HG03097 (cell line): Measurements from ENCODE around the gene FAM78A.

Experiments
- ATAC-seq: cut with Tn5 transposase; IDR thresholded peaks from one replicate; pipeline ENCODE4 v1.9.1; 2021; ENCODE audit not compliant: unreplicated experiment, low FRiP score

FAM78A gene

GRCh38 chr9:131276094-131276888 lies at the start of gene FAM78A:
Gene FAM78A, minus strand, starts transcription at chr9:131276510. Its CDS starts 331 bp downstream, at chr9:131276179.
- ATAC-seq = no peak

GRCh38 chr9:131324736-131325679 lies 48.7 kb upstream of the FAM78A start:
- ATAC-seq = no peak

DNA sequence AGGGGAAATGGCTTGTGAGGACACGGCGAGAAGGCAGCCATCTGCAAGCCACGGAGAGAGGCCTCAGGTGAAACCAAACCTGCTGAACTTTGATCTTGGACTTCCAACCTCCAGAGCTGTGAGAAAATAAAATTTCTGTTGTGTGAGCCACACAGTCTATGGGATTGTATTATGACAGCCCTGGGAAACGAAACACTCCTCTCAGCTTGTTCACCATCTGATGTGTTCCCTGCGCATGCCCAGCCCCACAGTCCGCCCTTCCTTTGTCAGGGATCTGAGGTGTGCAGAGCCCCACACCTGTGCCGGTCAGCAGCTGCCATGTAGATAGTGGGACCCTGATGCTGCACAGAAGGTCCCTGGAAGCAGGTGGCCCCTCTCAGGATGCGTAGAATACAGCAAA lies 47.3 kb upstream of the FAM78A start:
- ATAC-seq = no peak

DNA sequence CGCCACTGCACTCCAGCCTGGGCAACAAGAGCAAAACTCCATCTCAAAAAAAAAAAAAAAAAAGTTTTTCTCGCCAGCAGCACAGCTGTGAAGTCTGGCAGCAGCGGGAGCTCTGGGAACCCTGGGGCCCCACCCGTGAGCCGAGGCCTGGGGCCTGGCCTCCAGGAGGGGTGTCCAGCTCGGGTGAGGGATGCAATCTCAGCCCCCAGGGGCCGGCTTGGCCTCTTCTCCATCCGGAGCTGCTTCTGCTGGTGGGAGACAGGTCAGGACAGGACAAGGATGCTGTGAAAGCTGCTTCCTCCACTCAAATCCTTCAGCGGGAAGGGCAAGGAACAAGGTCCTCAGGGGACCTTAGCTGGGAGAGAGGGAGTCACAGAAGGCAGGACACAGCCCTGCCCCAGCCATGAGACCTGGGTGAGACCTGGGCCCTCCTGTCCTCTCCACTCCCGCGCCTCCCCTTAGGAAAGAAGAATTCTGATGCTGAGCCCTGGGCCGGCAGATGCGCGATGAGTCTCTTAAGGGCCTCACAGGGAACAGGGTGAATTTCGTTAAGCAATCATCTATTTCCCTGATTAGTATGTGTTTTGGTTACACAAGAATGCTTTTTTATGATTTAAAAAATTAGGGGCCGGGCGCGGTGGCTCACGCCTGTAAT lies 43.8 kb upstream of the FAM78A start:
- ATAC-seq = no peak

GRCh38 chr9:131319486-131319885 lies 43.2 kb upstream of the FAM78A start:
- ATAC-seq = no peak

DNA sequence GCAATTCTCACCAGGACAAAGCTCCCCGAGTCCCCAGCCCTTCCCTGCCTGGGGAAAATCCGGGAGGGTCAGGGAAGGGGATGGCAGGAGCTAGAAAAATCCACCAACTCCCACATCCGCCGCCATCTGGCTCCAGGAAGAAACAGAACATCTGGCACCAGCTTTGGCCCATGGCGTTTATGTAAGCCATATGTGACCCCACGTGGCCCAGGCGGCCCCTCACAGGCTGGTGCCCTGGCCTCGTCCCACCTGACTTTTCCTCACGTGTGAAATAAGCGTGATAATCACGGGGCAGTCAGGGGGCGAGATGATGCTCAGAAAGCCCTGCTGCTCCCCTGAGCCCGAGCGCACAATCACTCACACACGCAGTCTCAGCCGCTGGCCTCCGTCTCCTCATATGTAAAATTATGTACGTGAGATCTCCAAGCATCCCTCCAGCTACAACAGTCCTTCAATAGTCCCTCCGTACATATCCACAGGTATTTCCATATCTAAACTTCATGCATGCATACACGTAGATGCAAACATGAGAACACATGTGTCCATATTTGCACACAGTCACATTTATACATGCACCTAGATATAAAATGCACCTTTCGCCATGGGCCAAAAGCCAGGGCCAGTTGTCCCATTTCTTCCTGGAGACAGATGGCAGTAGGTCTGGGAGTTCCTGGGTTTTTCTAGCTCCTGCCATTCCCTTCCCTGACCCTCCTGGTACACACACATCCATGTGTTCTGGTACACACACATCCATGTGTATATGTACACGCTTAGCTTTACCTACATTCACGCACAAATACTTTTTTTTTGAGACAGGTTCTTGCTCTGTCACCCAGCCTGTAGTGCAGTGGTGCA lies 42.1 kb upstream of the FAM78A start:
- no peak for ATAC-seq

- no peak for ATAC-seq
These were observed 36.8 kb upstream of the FAM78A start for GRCh38 chr9:131312822-131313770.

DNA sequence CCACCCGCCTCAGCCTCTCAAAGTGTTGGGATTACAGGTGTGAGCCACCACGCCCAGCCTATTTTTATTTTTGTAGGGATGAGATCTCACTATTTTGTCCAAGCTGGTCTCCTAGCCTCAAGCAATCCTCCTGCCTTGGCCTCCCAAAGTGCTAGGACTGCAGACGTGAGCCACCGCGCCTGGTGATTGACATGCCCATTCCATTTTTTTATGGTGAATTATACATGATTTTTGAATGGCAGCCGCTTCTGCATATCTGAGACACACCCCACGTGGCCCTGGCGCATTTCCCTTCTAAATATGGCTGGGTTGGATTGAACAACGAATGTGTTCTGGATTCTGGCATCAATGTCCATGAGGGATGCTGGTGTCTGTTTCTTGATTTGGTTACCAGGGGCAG lies 35.9 kb upstream of the FAM78A start:
- ATAC-seq = no peak

DNA sequence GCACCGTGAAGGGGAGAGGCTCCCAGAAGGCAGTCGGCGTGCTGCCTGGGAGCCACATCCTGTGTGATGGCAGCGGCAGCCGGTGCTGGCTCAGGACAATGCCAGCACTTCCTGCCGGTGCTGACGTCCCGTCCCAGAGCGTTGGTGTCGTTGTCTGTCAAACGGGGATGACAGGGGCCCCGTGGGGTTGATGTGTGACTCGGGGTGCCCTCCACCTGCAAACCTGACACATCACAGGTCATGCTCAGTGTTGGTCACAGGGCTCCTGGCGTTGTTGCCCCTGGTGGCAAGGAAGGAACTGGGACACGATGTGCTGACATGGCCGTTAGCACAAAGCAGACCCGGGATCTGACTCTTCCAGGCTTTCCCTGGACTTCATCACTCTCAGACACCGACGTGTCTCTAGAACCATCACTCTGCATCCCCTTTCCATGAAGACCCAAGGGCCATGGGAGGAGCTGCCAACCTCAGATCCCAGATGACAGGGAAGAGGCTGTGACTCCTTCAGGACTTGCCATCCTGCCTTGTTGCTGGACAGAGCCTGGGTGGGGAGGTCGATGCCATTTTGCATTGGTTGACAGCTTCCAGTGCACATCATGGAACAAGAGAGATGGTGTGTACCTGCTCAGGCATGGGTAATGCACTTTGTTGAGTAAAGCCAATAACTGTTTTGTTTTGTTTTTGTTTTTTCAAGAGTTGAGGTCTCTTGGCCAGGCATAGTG lies 34.7 kb upstream of the FAM78A start:
- ATAC-seq = no peak

DNA sequence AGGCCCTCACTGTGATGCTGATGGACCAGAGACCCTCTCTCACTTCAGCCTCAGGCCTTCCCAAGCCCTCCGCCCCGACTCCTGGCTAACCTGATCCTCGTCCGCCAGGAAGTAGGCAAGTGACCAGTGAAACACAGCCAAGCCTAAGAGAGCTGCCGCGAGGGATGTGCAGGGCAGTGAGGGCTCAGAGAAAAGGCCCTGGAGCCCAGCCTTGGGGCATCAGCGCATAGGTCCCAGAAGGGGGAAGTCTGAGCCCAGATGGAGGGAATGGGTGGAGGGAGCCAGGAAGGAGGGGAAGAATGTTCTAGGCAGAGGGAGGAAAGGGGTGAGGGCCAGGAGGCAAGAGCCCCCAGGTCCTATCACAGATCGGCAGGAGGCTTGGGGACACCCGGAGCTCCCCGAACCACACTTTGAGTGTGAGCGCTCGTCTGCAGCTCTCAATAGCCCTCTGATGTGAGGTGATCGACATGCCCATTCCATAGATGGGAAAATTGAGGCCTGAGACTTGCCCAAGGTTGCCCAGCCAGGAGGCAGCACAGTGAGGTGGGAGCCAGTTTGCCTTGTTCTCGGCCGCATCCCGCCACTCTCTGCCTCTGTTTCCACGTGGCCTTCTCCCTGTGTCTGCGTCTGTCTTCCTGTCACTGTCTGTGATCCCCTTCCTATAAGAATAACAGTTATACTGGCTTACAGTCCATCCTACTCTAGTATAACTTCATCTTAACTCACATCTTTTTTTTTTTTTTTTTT lies 33.4 kb upstream of the FAM78A start:
- ATAC-seq = no peak

DNA sequence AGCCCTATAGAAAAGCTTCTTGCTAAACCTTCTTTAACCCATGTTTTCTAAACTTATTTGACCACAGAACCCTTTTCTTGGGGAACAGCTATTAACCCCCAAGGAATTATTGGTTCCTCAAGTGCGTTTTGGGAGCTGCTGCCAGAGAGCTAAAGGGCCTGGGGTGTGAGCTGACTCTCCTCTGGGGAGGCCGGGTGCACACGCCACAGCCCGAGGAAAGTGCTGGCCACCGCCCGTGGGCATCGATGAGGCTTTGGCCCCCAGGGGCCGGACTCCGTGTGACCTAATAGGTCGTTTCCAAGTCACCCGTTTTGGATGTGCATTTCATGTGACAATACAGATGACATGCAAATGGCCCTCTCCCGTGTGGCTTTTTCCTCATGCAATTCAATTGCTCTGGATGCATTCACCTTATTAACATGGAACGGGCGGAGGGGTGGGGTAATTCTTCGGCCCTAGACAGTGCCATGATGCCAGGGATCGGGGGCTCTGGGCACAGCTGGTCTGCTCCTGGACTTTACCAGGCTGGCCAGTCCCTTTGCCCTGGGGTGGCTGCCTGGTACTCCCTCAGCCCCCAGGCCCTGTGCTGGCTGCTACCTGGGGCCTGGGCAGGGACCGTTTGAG lies 32.7 kb upstream of the FAM78A start:
- ATAC-seq = no peak

GRCh38 chr9:131308452-131308851 lies 32.1 kb upstream of the FAM78A start:
- ATAC-seq = no peak

GRCh38 chr9:131307974-131308373 lies 31.7 kb upstream of the FAM78A start:
- ATAC-seq = no peak

GRCh38 chr9:131306397-131307004 lies 30.2 kb upstream of the FAM78A start:
- no peak for ATAC-seq

- no peak for ATAC-seq
These were observed 28.5 kb upstream of the FAM78A start for GRCh38 chr9:131304676-131305355.
